GM21381 (cell line): ENCODE data around the gene FGF7.
"Not testable (repeated sequence)": the region's sequence is repeated elsewhere in the genome, so short reads cannot be mapped to it uniquely, and the experiment has no call there.

Source experiments
- ATAC-seq: cut with Tn5 transposase; IDR thresholded peaks from one replicate; pipeline ENCODE4 v1.9.1; 2021; ENCODE audit warnings: mild to moderate bottlenecking, moderate library complexity; ENCODE audit not compliant: unreplicated experiment

Gene FGF7

GRCh38 chr15:49423021-49423420 lies at the start of gene FGF7:
TSS of gene FGF7 (plus strand) at chr15:49423242. CDS start at chr15:49424298, 1,056 bp downstream.
- ATAC-seq: no peak

GRCh38 chr15:49379996-49380395 lies 43.0 kb upstream of the FGF7 start:
- no peak for ATAC-seq

- no peak for ATAC-seq
Measured at GRCh38 chr15:49380912-49381311, 42.1 kb upstream of the FGF7 start.

GRCh38 chr15:49382394-49382793 lies 40.6 kb upstream of the FGF7 start:
- no peak for ATAC-seq

GRCh38 chr15:49383266-49383665 lies 39.8 kb upstream of the FGF7 start:
- ATAC-seq: no peak

GRCh38 chr15:49387471-49387870 lies 35.6 kb upstream of the FGF7 start:
- ATAC-seq: no peak

- not testable (repeated sequence) for ATAC-seq
Measured at GRCh38 chr15:49402515-49403296, 20.3 kb upstream of the FGF7 start.

GRCh38 chr15:49406352-49407118 lies 16.5 kb upstream of the FGF7 start:
- no peak for ATAC-seq

- ATAC-seq: no peak
Measured at GRCh38 chr15:49410641-49411040, 12.4 kb upstream of the FGF7 start.

- ATAC-seq: no peak
Measured at GRCh38 chr15:49412797-49413196, 10.2 kb upstream of the FGF7 start.

GRCh38 chr15:49415149-49415548 lies 7.9 kb upstream of the FGF7 start:
- ATAC-seq: no peak

GRCh38 chr15:49415638-49416037 lies 7.4 kb upstream of the FGF7 start:
- ATAC-seq: no peak

GRCh38 chr15:49418811-49419210 lies 4.2 kb upstream of the FGF7 start:
- no peak for ATAC-seq

- ATAC-seq: no peak
Measured at GRCh38 chr15:49421991-49422390, 1.1 kb upstream of the FGF7 start.

GRCh38 chr15:49423901-49424550 lies 984 bp downstream of the FGF7 start:
- no peak for ATAC-seq

- no peak for ATAC-seq
Measured at GRCh38 chr15:49424954-49425353, 1.9 kb downstream of the FGF7 start.

GRCh38 chr15:49427372-49427771 lies 4.3 kb downstream of the FGF7 start:
- ATAC-seq: no peak

GRCh38 chr15:49428409-49429095 lies 5.5 kb downstream of the FGF7 start:
- no peak for ATAC-seq

- ATAC-seq: no peak
Measured at GRCh38 chr15:49430046-49430445, 7.0 kb downstream of the FGF7 start.

GRCh38 chr15:49435174-49435573 lies 12.1 kb downstream of the FGF7 start:
- no peak for ATAC-seq

- ATAC-seq: no peak
Measured at GRCh38 chr15:49436751-49437150, 13.7 kb downstream of the FGF7 start.
